AG09319 (cell line): ENCODE results near the gene EPM2A.

Experiments used
- DNase-seq: peaks from one replicate; pipeline ENCODE4 v3.0.0-alpha.2; 2010; ENCODE audit warnings: low read depth; ENCODE audit errors: extremely low read depth
- TF ChIP-seq, protein P1 (sequence below): IDR thresholded peaks from 2 replicates; pipeline ENCODE4 v1.5.1; 2011; ENCODE audit warnings: low read depth, mild to moderate bottlenecking, inconsistent platforms, low read length, moderate library complexity

The EPM2A gene

DNA sequence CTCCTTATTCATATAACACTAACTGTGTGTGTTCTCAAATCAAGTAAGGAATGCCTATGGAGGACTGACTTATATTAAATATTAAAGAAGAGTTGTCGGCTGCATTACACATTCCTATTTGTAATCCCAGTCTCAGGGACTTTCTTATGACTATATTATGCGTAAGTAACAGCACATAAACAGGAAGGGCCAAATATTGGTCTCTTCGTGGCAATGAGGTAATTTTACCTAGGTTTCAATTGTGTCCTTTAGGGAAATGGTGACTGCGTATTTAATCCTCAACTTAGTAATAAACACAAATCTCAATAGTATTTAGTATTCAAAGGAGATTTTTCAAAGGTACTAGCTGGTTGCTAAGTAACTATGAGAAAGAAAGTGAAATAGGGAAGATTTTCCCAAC lies 22.8 kb upstream of the EPM2A start:
- TF ChIP-seq, protein P1, sequence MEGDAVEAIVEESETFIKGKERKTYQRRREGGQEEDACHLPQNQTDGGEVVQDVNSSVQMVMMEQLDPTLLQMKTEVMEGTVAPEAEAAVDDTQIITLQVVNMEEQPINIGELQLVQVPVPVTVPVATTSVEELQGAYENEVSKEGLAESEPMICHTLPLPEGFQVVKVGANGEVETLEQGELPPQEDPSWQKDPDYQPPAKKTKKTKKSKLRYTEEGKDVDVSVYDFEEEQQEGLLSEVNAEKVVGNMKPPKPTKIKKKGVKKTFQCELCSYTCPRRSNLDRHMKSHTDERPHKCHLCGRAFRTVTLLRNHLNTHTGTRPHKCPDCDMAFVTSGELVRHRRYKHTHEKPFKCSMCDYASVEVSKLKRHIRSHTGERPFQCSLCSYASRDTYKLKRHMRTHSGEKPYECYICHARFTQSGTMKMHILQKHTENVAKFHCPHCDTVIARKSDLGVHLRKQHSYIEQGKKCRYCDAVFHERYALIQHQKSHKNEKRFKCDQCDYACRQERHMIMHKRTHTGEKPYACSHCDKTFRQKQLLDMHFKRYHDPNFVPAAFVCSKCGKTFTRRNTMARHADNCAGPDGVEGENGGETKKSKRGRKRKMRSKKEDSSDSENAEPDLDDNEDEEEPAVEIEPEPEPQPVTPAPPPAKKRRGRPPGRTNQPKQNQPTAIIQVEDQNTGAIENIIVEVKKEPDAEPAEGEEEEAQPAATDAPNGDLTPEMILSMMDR: no peak
- no peak for DNase-seq

DNA sequence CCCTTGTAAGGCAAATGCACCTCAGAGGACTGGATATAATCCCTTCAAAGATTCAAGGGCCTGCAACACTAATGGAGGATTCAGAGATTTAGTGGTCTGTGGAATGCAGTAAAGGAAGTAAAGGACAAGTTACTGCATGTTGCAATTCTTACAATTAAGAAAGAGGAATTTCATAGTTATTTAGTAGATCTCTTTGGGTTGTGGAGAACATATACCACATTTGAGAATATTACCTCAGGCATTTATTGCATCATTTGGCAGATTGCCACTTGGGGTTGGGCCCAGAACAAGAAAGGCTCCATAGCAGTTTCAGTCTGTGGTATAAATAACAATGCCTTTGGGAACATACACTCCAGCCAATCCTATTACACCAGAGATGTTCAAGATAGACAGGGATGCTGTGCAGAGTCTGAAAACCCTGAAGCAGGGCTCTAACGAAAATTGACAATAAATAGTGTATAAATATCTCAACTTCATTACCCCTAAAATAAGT lies 20.9 kb upstream of the EPM2A start:
- DNase-seq: peak; percentile 85
- TF ChIP-seq, protein P1: no peak

DNA sequence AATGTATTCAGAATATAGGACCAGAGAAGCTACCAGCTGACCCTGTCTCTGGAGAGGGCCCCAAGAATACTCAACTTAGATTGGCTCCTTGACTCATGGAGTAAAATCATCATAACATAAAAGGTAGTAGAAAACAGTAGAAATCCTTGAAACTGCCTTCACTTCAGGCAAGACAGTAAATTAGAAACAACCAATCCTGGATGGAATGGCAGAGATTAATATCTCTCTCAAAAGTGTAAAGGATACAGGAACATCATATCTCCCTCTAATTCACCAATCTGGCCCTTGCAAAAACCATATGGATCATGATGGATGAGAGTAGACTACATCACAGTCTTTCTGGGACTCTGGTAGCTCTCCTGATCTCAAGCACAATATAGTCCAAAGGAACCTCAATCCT lies 20.4 kb upstream of the EPM2A start:
- no peak for DNase-seq
- TF ChIP-seq, protein P1: no peak

DNA sequence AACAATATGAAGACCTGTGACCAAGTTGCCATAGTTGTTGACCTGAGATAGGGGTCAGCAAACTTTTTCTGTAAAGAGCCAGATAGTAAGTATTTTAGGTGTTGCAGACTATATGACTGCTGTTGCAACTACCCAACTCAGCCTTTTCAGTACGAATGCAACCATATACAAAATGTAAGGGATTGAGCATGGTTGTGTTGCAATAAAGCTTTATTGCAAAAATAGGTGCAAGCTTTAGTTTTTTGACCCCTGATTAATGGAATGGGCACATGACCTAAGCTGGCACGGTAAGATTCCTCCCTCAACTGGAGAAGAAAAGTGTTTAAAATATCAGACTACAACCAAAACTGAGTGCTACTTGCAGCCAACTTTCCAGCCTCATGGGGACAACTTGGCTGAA lies 17.3 kb upstream of the EPM2A start:
- DNase-seq: no peak
- TF ChIP-seq, protein P1: no peak

DNA sequence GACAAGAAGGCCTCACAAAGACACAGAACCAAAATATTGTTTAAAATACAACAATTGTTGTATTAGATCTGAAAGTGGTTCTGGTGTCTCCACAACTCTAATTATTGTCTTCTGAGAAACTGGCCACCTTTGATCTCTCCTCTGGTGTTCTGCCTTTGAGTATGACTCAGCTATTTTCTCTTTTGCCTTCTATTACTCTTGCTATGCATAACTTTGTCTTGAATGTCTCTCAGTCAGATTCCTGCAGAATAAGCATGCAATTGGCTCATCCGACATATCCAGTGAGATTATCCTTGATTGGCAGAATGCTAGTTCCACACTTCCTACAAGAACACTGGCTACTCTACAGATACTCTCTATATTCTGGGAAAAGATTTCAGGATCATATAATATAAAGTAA lies 14.3 kb upstream of the EPM2A start:
- TF ChIP-seq, protein P1: no peak
- DNase-seq: peak; percentile 32

DNA sequence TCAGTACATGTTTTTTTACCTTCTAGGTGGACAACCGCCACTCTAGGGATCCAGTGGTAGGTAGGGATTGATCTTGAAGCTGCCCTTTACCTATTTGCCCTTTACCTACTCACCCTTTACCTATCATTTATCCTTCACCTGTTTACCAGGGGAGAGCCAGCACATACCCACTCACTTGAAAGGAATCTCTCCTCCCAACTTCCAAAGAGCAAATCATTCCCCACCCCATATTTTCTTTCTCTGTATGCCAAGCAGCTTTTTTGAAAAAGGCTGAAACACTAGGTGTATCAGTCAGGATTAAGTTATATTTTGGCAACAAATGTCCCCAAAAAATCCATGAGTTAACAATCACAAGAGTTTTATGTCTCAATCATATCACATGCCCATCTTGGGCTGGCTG lies 10.5 kb upstream of the EPM2A start:
- no peak for DNase-seq
- TF ChIP-seq, protein P1: no peak

DNA sequence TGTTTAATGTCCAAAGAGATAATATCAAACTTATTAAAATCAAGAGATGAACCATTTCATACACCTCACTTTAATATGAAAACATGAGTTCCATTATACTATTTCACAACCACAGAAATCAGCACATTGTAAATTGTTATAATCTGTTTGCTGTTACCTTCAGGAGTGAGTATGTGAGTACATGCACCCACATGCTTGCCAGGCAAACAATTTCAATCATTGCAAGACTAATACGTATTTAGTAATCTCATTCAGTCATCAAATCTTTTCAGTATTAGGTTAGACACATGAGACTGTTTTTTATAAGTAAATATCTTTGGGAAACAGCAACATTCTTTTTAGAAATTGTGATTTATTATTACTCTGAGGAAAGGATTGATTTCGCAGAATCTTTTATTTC lies 9.3 kb upstream of the EPM2A start:
- TF ChIP-seq, protein P1: no peak
- DNase-seq: no peak
